WTC11 (cell line): ENCODE data around the gene CLIC5. TPM values are rescaled to one million over a fixed set of nuclear protein-coding genes. Genes with fewer than 3 reads are reported as not detected.

Source experiments
- ATAC-seq: fragments of 200-7000 bp; cut with Tn5 transposase; 2 replicates; pipeline ENCODE4 v1.10.0; 2021; ENCODE audit warnings: mild to moderate bottlenecking, moderate library complexity
- CTCF ChIA-PET: fragments of 300-600 bp; sonication (Branson Sonifier 250); formaldehyde crosslinking; loops from one replicate; lab custom pipeline; 2021; ENCODE audit warnings: antibody characterized with exemption; lab: Charles Lee
- POLR2A ChIA-PET: fragments of 350-600 bp; sonication (Branson Sonifier 250); formaldehyde crosslinking; loops from one replicate; lab custom pipeline; 2021; ENCODE audit warnings: antibody characterized with exemption; lab: Charles Lee
- DNase-seq: peaks from one replicate; pipeline ENCODE4 v3.0.0; 2021; ENCODE audit warnings: low spot score
- H3K27ac Mint-ChIP-seq: 2 replicates; pipeline ENCODE4 v1.8.0; 2021; ENCODE audit warnings: mixed read lengths
- H3K27me3 Mint-ChIP-seq: 2 replicates; pipeline ENCODE4 v1.8.0; 2021; ENCODE audit warnings: low read depth, mild to moderate bottlenecking, moderate library complexity, mixed read lengths
- H3K36me3 Mint-ChIP-seq: 2 replicates; pipeline ENCODE4 v1.8.0; 2021; ENCODE audit warnings: mixed read lengths
- H3K4me1 Mint-ChIP-seq: 2 replicates; pipeline ENCODE4 v1.8.0; 2022; ENCODE audit warnings: mixed read lengths
- H3K4me3 Mint-ChIP-seq: 2 replicates; pipeline ENCODE4 v1.8.0; 2021; ENCODE audit warnings: mild to moderate bottlenecking, moderate library complexity, mixed read lengths
- H3K9me3 Mint-ChIP-seq: 2 replicates; pipeline ENCODE4 v1.8.0; 2021; ENCODE audit warnings: mixed read lengths
- CREM ChIP-seq: sonication (generic); formaldehyde crosslinking; IDR thresholded peaks from 2 replicates; pipeline ENCODE4 v1.8.1; 2022; ENCODE audit warnings: mild to moderate bottlenecking, missing genetic modification reagents, moderate library complexity
- ETV6 ChIP-seq: sonication (generic); formaldehyde crosslinking; IDR thresholded peaks from 2 replicates; pipeline ENCODE4 v1.8.1; 2022; ENCODE audit warnings: mild to moderate bottlenecking, missing genetic modification reagents
- GTF2I ChIP-seq: fragments of 250-450 bp; sonication (Bioruptor Pico); conservative IDR thresholded peaks from 2 replicates; pipeline ENCODE4 v1.4.0; 2021; ENCODE audit warnings: mild to moderate bottlenecking
- HMGA2 ChIP-seq: fragments of 250-450 bp; sonication (Bioruptor Pico); IDR thresholded peaks from 2 replicates; pipeline ENCODE4 v1.4.0; 2021; ENCODE audit warnings: mild to moderate bottlenecking, moderate library complexity
- IRF2 ChIP-seq: sonication (generic); formaldehyde crosslinking; IDR thresholded peaks from 2 replicates; pipeline ENCODE4 v1.8.0; 2022; ENCODE audit warnings: low read depth, missing genetic modification reagents, borderline replicate concordance
- MXD4 ChIP-seq: fragments of 250-450 bp; sonication (Bioruptor Pico); IDR thresholded peaks from 2 replicates; pipeline ENCODE4 v1.8.0; 2021; ENCODE audit warnings: mild to moderate bottlenecking, moderate library complexity, borderline replicate concordance
- NFATC4 ChIP-seq: fragments of 250-450 bp; sonication (Bioruptor Pico); IDR thresholded peaks from 2 replicates; pipeline ENCODE4 v1.9.0; 2021; ENCODE audit warnings: mild to moderate bottlenecking
- NFYB ChIP-seq: sonication (generic); formaldehyde crosslinking; conservative IDR thresholded peaks from 2 replicates; pipeline ENCODE4 v1.8.0; 2022; ENCODE audit warnings: low read depth, missing genetic modification reagents
- RORB ChIP-seq: fragments of 250-450 bp; sonication (Bioruptor Pico); IDR thresholded peaks from 2 replicates; pipeline ENCODE4 v1.9.0; 2021; ENCODE audit warnings: mild to moderate bottlenecking
- TEAD4 ChIP-seq: sonication (generic); formaldehyde crosslinking; IDR thresholded peaks from 2 replicates; pipeline ENCODE4 v1.8.0; 2022; ENCODE audit warnings: mild to moderate bottlenecking, missing genetic modification reagents
- TP53 ChIP-seq: sonication (generic); formaldehyde crosslinking; IDR thresholded peaks from 2 replicates; pipeline ENCODE4 v1.8.1; 2023; ENCODE audit warnings: mild to moderate bottlenecking, missing genetic modification reagents
- ZBTB21 ChIP-seq: sonication (generic); formaldehyde crosslinking; IDR thresholded peaks from 2 replicates; pipeline ENCODE4 v1.8.1; 2023; ENCODE audit warnings: mild to moderate bottlenecking, missing genetic modification reagents, borderline replicate concordance
- ZNF317 ChIP-seq: sonication (generic); formaldehyde crosslinking; IDR thresholded peaks from 2 replicates; pipeline ENCODE4 v1.8.1; 2023; ENCODE audit warnings: low read depth, mild to moderate bottlenecking, moderate library complexity, missing genetic modification reagents, borderline replicate concordance
- total RNA-seq: library from RNA; stranded (reverse); gene quantifications from 3 replicates; pipeline ENCODE4 v1.2.3, GENCODE V29; 2021
- TF ChIP-seq, protein P1 (sequence below): sonication (generic); formaldehyde crosslinking; IDR thresholded peaks from 2 replicates; pipeline ENCODE4 v1.8.0; 2022; ENCODE audit warnings: missing genetic modification reagents
- TF ChIP-seq, protein P2 (sequence below): sonication (generic); formaldehyde crosslinking; IDR thresholded peaks from 2 replicates; pipeline ENCODE4 v1.8.1; 2023; ENCODE audit warnings: mild to moderate bottlenecking, missing genetic modification reagents, moderate library complexity
- TF ChIP-seq, protein P3 (sequence below): sonication (generic); formaldehyde crosslinking; IDR thresholded peaks from 2 replicates; pipeline ENCODE4 v1.8.0; 2022; ENCODE audit warnings: mild to moderate bottlenecking, missing genetic modification reagents
- TF ChIP-seq, protein P4 (sequence below): sonication (generic); formaldehyde crosslinking; IDR thresholded peaks from 2 replicates; pipeline ENCODE4 v1.8.1; 2022; ENCODE audit warnings: low read depth, mild to moderate bottlenecking, moderate library complexity, missing genetic modification reagents, borderline replicate concordance
- TF ChIP-seq, protein P5 (sequence below): sonication (generic); formaldehyde crosslinking; IDR thresholded peaks from 2 replicates; pipeline ENCODE4 v1.8.0; 2023; ENCODE audit warnings: missing genetic modification reagents
- TF ChIP-seq, protein P6 (sequence below): sonication (generic); formaldehyde crosslinking; IDR thresholded peaks from 2 replicates; pipeline ENCODE4 v1.8.1; 2023; ENCODE audit warnings: mild to moderate bottlenecking, missing genetic modification reagents, borderline replicate concordance
- TF ChIP-seq, protein P7 (sequence below): sonication (generic); formaldehyde crosslinking; IDR thresholded peaks from 2 replicates; pipeline ENCODE4 v1.8.0; 2022; ENCODE audit warnings: mild to moderate bottlenecking, missing genetic modification reagents
- TF ChIP-seq, protein P8 (sequence below): sonication (generic); formaldehyde crosslinking; IDR thresholded peaks from 2 replicates; pipeline ENCODE4 v1.8.1; 2023; ENCODE audit warnings: mild to moderate bottlenecking, moderate library complexity, missing genetic modification reagents

Gene CLIC5
- total RNA-seq, 1 experiment from 2014 or later = 0.22 TPM

DNA sequence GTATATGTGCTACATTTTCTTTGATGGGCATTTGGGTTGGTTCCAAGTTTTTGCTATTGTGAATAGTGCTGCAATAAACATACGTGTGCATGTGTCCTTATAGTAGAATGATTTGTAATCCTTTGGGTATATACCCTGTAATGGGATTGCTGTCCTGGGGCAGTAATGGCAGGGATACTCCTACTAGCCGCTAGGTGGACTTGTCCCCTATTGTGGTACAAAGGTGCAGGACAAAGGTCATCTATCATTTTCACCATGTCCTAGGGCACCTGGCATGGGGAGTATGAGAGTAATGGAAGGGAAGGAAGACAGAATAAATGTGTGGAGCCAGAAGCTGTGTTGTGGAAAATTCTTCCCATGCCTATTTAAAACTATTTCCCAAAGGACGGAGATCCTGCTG is 174.6 kb downstream of the CLIC5 start:
- CTCF ChIA-PET = interaction anchor here (1.3 kb wide), 1 partner anchor 68 kb away, joined by 3 read pairs; no protein-coding TSS in a partner anchor
- Mint-ChIP-seq H3K4me1 (peaks cover 9% of the 10 kb centered on the region), H3K4me3 (no peak overlapping the region), H3K27ac (no peak overlapping the region), H3K27me3 (no peaks in the 10 kb centered on the region), H3K36me3 (no peaks in the 10 kb centered on the region), H3K9me3 (no peaks in the 10 kb centered on the region)
- TF ChIP-seq, protein P1, sequence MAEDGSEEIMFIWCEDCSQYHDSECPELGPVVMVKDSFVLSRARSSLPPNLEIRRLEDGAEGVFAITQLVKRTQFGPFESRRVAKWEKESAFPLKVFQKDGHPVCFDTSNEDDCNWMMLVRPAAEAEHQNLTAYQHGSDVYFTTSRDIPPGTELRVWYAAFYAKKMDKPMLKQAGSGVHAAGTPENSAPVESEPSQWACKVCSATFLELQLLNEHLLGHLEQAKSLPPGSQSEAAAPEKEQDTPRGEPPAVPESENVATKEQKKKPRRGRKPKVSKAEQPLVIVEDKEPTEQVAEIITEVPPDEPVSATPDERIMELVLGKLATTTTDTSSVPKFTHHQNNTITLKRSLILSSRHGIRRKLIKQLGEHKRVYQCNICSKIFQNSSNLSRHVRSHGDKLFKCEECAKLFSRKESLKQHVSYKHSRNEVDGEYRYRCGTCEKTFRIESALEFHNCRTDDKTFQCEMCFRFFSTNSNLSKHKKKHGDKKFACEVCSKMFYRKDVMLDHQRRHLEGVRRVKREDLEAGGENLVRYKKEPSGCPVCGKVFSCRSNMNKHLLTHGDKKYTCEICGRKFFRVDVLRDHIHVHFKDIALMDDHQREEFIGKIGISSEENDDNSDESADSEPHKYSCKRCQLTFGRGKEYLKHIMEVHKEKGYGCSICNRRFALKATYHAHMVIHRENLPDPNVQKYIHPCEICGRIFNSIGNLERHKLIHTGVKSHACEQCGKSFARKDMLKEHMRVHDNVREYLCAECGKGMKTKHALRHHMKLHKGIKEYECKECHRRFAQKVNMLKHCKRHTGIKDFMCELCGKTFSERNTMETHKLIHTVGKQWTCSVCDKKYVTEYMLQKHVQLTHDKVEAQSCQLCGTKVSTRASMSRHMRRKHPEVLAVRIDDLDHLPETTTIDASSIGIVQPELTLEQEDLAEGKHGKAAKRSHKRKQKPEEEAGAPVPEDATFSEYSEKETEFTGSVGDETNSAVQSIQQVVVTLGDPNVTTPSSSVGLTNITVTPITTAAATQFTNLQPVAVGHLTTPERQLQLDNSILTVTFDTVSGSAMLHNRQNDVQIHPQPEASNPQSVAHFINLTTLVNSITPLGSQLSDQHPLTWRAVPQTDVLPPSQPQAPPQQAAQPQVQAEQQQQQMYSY = no peak
- TF ChIP-seq, protein P2, sequence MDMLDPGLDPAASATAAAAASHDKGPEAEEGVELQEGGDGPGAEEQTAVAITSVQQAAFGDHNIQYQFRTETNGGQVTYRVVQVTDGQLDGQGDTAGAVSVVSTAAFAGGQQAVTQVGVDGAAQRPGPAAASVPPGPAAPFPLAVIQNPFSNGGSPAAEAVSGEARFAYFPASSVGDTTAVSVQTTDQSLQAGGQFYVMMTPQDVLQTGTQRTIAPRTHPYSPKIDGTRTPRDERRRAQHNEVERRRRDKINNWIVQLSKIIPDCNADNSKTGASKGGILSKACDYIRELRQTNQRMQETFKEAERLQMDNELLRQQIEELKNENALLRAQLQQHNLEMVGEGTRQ = no peak
- TF ChIP-seq ETV6 (CRISPR knock-in tag) = no peak
- no peak for TF ChIP-seq NFYB (CRISPR knock-in tag)
- TF ChIP-seq RORB (CRISPR knock-in tag) = no peak
- TF ChIP-seq, protein P3, sequence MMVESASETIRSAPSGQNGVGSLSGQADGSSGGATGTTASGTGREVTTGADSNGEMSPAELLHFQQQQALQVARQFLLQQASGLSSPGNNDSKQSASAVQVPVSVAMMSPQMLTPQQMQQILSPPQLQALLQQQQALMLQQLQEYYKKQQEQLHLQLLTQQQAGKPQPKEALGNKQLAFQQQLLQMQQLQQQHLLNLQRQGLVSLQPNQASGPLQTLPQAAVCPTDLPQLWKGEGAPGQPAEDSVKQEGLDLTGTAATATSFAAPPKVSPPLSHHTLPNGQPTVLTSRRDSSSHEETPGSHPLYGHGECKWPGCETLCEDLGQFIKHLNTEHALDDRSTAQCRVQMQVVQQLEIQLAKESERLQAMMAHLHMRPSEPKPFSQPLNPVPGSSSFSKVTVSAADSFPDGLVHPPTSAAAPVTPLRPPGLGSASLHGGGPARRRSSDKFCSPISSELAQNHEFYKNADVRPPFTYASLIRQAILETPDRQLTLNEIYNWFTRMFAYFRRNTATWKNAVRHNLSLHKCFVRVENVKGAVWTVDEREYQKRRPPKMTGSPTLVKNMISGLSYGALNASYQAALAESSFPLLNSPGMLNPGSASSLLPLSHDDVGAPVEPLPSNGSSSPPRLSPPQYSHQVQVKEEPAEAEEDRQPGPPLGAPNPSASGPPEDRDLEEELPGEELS (CRISPR knock-in tag) = no peak
- ATAC-seq (no peak), DNase-seq (no peak)
- POLR2A ChIA-PET = no interaction called here

DNA sequence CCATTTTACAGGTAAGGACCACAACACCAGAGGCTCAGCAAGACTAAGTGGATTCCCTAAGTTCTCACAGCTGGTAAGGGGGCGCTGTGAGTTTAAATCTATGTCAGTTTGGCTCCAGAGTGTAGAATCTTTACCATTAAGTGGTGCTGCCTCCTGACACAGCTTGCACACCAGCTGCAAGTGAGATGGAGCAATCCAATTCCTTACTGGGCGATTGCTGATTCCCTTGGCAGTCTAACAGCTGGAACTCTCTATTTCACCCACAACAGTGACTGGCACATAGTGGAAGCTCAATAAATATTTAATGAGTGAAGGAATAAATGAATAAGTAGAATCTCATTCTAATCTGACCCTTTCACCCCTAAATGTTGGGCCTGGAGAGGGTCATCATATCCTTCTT is 176.7 kb downstream of the CLIC5 start:
- Mint-ChIP-seq H3K27me3 (no peaks in the 10 kb centered on the region), H3K4me1 (no peaks in the 10 kb centered on the region), H3K9me3 (no peaks in the 10 kb centered on the region), H3K4me3 (no peak overlapping the region), H3K27ac (no peak overlapping the region), H3K36me3 (no peaks in the 10 kb centered on the region)
- POLR2A ChIA-PET = no interaction called here
- CTCF ChIA-PET = no interaction called here
- ATAC-seq (no peak), DNase-seq (no peak)
- TF ChIP-seq ZNF317 (CRISPR knock-in tag) (no peak), ZBTB21 (CRISPR knock-in tag) (no peak), CREM (CRISPR knock-in tag) (no peak), GTF2I (no peak), MXD4 (no peak), NFATC4 (CRISPR knock-in tag) (no peak), HMGA2 (CRISPR knock-in tag) (no peak), IRF2 (CRISPR knock-in tag) (no peak), TEAD4 (no peak), TP53 (CRISPR knock-in tag) (no peak)
- TF ChIP-seq, protein P4, sequence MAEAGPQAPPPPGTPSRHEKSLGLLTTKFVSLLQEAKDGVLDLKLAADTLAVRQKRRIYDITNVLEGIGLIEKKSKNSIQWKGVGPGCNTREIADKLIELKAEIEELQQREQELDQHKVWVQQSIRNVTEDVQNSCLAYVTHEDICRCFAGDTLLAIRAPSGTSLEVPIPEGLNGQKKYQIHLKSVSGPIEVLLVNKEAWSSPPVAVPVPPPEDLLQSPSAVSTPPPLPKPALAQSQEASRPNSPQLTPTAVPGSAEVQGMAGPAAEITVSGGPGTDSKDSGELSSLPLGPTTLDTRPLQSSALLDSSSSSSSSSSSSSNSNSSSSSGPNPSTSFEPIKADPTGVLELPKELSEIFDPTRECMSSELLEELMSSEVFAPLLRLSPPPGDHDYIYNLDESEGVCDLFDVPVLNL (CRISPR knock-in tag) = no peak
- TF ChIP-seq, protein P5, sequence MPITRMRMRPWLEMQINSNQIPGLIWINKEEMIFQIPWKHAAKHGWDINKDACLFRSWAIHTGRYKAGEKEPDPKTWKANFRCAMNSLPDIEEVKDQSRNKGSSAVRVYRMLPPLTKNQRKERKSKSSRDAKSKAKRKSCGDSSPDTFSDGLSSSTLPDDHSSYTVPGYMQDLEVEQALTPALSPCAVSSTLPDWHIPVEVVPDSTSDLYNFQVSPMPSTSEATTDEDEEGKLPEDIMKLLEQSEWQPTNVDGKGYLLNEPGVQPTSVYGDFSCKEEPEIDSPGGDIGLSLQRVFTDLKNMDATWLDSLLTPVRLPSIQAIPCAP (CRISPR knock-in tag) = no peak
- TF ChIP-seq, protein P6, sequence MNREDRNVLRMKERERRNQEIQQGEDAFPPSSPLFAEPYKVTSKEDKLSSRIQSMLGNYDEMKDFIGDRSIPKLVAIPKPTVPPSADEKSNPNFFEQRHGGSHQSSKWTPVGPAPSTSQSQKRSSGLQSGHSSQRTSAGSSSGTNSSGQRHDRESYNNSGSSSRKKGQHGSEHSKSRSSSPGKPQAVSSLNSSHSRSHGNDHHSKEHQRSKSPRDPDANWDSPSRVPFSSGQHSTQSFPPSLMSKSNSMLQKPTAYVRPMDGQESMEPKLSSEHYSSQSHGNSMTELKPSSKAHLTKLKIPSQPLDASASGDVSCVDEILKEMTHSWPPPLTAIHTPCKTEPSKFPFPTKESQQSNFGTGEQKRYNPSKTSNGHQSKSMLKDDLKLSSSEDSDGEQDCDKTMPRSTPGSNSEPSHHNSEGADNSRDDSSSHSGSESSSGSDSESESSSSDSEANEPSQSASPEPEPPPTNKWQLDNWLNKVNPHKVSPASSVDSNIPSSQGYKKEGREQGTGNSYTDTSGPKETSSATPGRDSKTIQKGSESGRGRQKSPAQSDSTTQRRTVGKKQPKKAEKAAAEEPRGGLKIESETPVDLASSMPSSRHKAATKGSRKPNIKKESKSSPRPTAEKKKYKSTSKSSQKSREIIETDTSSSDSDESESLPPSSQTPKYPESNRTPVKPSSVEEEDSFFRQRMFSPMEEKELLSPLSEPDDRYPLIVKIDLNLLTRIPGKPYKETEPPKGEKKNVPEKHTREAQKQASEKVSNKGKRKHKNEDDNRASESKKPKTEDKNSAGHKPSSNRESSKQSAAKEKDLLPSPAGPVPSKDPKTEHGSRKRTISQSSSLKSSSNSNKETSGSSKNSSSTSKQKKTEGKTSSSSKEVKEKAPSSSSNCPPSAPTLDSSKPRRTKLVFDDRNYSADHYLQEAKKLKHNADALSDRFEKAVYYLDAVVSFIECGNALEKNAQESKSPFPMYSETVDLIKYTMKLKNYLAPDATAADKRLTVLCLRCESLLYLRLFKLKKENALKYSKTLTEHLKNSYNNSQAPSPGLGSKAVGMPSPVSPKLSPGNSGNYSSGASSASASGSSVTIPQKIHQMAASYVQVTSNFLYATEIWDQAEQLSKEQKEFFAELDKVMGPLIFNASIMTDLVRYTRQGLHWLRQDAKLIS (CRISPR knock-in tag) = no peak
- TF ChIP-seq, protein P7, sequence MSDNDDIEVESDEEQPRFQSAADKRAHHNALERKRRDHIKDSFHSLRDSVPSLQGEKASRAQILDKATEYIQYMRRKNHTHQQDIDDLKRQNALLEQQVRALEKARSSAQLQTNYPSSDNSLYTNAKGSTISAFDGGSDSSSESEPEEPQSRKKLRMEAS (CRISPR knock-in tag) = no peak
- TF ChIP-seq, protein P8, sequence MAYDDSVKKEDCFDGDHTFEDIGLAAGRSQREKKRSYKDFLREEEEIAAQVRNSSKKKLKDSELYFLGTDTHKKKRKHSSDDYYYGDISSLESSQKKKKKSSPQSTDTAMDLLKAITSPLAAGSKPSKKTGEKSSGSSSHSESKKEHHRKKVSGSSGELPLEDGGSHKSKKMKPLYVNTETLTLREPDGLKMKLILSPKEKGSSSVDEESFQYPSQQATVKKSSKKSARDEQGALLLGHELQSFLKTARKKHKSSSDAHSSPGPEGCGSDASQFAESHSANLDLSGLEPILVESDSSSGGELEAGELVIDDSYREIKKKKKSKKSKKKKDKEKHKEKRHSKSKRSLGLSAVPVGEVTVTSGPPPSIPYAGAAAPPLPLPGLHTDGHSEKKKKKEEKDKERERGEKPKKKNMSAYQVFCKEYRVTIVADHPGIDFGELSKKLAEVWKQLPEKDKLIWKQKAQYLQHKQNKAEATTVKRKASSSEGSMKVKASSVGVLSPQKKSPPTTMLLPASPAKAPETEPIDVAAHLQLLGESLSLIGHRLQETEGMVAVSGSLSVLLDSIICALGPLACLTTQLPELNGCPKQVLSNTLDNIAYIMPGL (CRISPR knock-in tag) = no peak
